Upper lobe of right lung (tissue), 1 donor: ENCODE results near the gene RLBP1. TPM values are rescaled to one million over a fixed set of nuclear protein-coding genes. Genes with fewer than 3 reads are reported as not detected.

Experiments used
- ATAC-seq: fragments of 200-7000 bp; cut with Tn5 transposase; one replicate; pipeline ENCODE4 v1.9.1; 2020; ENCODE audit warnings: mild to moderate bottlenecking, moderate library complexity
- DNase-seq: peaks from one replicate; pipeline ENCODE4 v3.0.0-alpha.2; 2020
- H3K27ac ChIP-seq: fragments of 200-600 bp; one replicate; pipeline ENCODE4 v1.8.0; 2022
- H3K27me3 ChIP-seq: fragments of 200-600 bp; one replicate; pipeline ENCODE4 v1.8.0; 2022; ENCODE audit warnings: mild to moderate bottlenecking
- H3K36me3 ChIP-seq: fragments of 200-600 bp; one replicate; pipeline ENCODE4 v1.8.0; 2022
- H3K4me1 ChIP-seq: fragments of 200-600 bp; one replicate; pipeline ENCODE4 v1.8.0; 2022
- H3K4me3 ChIP-seq: fragments of 200-600 bp; one replicate; pipeline ENCODE4 v1.8.0; 2022; ENCODE audit warnings: mild to moderate bottlenecking
- H3K9me3 ChIP-seq: fragments of 200-600 bp; one replicate; pipeline ENCODE4 v1.8.0; 2022
- CTCF ChIP-seq: fragments of 200-600 bp; IDR thresholded peaks from one replicate; pipeline ENCODE4 v1.8.0; 2022; ENCODE audit warnings: antibody characterized with exemption
- intact Hi-C: fragments of 100-400 bp; cut with DNase I; formaldehyde crosslinking; loops from one replicate; pipeline ENCODE4 v1.11.0; 2022
- total RNA-seq: library from RNA; stranded (reverse); fragmentation: NEBNext Ultra II Directional; extraction: Animal tissue kit (Norgen Biotek cat#: 25700); gene quantifications from one replicate; pipeline ENCODE4 v1.2.1, GENCODE V29; 2021
- donor health status: DM: no; HTN: yes; CAD: no; lungs with severe emphysema.

The RLBP1 gene
- total RNA-seq, 1 donor from 2014 or later, result not detected

GRCh38 chr15:89197503-89197971 lies 23.8 kb downstream of the RLBP1 start:
- peaks cover 66% of the 10 kb centered on the region for H3K36me3 ChIP-seq
- DNase-seq (peak; percentile 73), ATAC-seq (peak; percentile 87)
- H3K27ac ChIP-seq, result no peak overlapping the region
- H3K4me3 ChIP-seq, result no peak overlapping the region
- intact Hi-C loops, result no loop called here
- H3K9me3 ChIP-seq, result no peaks in the 10 kb centered on the region
- H3K27me3 ChIP-seq, result no peaks in the 10 kb centered on the region
- no peak for TF ChIP-seq CTCF
- H3K4me1 ChIP-seq, result no peaks in the 10 kb centered on the region

GRCh38 chr15:89196994-89197393 lies 24.4 kb downstream of the RLBP1 start:
- ATAC-seq, result no peak
- intact Hi-C loops, result no loop called here
- no peak for DNase-seq
- Histone ChIP-seq H3K4me1 (no peaks in the 10 kb centered on the region), H3K27ac (peak overlapping the region; percentile 45), H3K27me3 (no peaks in the 10 kb centered on the region), H3K4me3 (no peak overlapping the region), H3K9me3 (no peaks in the 10 kb centered on the region), H3K36me3 (peaks cover 71% of the 10 kb centered on the region)
- TF ChIP-seq CTCF, result no peak

- H3K27ac ChIP-seq, result no peak overlapping the region
- H3K4me3 ChIP-seq, result no peak overlapping the region
- no peak for TF ChIP-seq CTCF
- DNase-seq, result no peak
- no peaks in the 10 kb centered on the region for H3K9me3 ChIP-seq
- H3K4me1 ChIP-seq, result no peaks in the 10 kb centered on the region
- H3K27me3 ChIP-seq, result no peaks in the 10 kb centered on the region
- H3K36me3 ChIP-seq, result peaks cover 76% of the 10 kb centered on the region
- intact Hi-C loops, result no loop called here
- ATAC-seq, result no peak
Observed at GRCh38 chr15:89196241-89196640, 25.1 kb downstream of the RLBP1 start.

GRCh38 chr15:89195836-89196235 lies 25.5 kb downstream of the RLBP1 start:
- no peak for ATAC-seq
- intact Hi-C loops, result no loop called here
- H3K4me3 ChIP-seq, result no peak overlapping the region
- TF ChIP-seq CTCF, result no peak
- peaks cover 81% of the 10 kb centered on the region for H3K36me3 ChIP-seq
- DNase-seq, result no peak
- no peak overlapping the region for H3K27ac ChIP-seq
- H3K9me3 ChIP-seq, result no peaks in the 10 kb centered on the region
- no peaks in the 10 kb centered on the region for H3K4me1 ChIP-seq
- no peaks in the 10 kb centered on the region for H3K27me3 ChIP-seq

- Histone ChIP-seq H3K27me3 (no peaks in the 10 kb centered on the region), H3K4me1 (no peaks in the 10 kb centered on the region), H3K4me3 (no peak overlapping the region), H3K36me3 (peaks cover 81% of the 10 kb centered on the region), H3K9me3 (no peaks in the 10 kb centered on the region), H3K27ac (no peak overlapping the region)
- ATAC-seq (no peak), DNase-seq (no peak)
- TF ChIP-seq CTCF, result no peak
- intact Hi-C loops, result no loop called here
Observed at GRCh38 chr15:89194608-89195007, 26.8 kb downstream of the RLBP1 start.

GRCh38 chr15:89192766-89193165 lies 28.6 kb downstream of the RLBP1 start:
- intact Hi-C loops, result no loop called here

More at GRCh38 chr15:89192766-89193165, 28.6 kb downstream of the RLBP1 start:
- Histone ChIP-seq H3K4me1 (no peaks in the 10 kb centered on the region), H3K9me3 (no peaks in the 10 kb centered on the region), H3K27me3 (no peaks in the 10 kb centered on the region), H3K4me3 (no peak overlapping the region), H3K27ac (no peak overlapping the region), H3K36me3 (peaks cover 84% of the 10 kb centered on the region)
- TF ChIP-seq CTCF, result no peak
- ATAC-seq (no peak), DNase-seq (no peak)
